Duodenal mucosa (tissue), 2 donors: ENCODE data around the gene KLF6.

ENCODE experiments used
- H3K27ac ChIP-seq: one replicate; pipeline ENCODE4 v1.7.0; 2013; ENCODE audit warnings: low read depth, low read length
- H3K27me3 ChIP-seq, 2 donors: one replicate each; pipeline ENCODE4 v1.7.0; 2013; ENCODE audit warnings: low read length in 2 of 2, control low read depth in 1 of 2; ENCODE audit not compliant: insufficient read depth in 2 of 2, control insufficient read depth in 1 of 2
- H3K36me3 ChIP-seq, 2 donors: one replicate each; pipeline ENCODE4 v1.7.0; 2013; ENCODE audit warnings: low read length in 2 of 2, control low read depth in 1 of 2; ENCODE audit not compliant: insufficient read depth in 2 of 2, control insufficient read depth in 1 of 2
- H3K4me1 ChIP-seq, 2 donors: one replicate each; pipeline ENCODE4 v1.7.0; 2013; ENCODE audit warnings: low read length in 2 of 2, control low read depth in 1 of 2; ENCODE audit not compliant: insufficient read depth in 2 of 2, control insufficient read depth in 1 of 2
- H3K4me3 ChIP-seq, 2 donors: one replicate each; pipeline ENCODE4 v1.7.0; 2013; ENCODE audit warnings: low read length in 2 of 2, low read depth in 1 of 2
- H3K9ac ChIP-seq, 2 donors: one replicate each; pipeline ENCODE4 v1.7.0; 2013; ENCODE audit warnings: low read length in 2 of 2, low read depth in 1 of 2
- H3K9me3 ChIP-seq, 2 donors: one replicate each; pipeline ENCODE4 v1.7.0; 2013; ENCODE audit warnings: low read length in 2 of 2, control low read depth in 1 of 2; ENCODE audit not compliant: control insufficient read depth in 1 of 2

KLF6 gene

GRCh38 chr10:3784510-3785250, at the start of gene KLF6:
KLF6 (minus strand) TSS chr10:3785209; CDS start chr10:3785014, 195 bp downstream.
- H3K9ac ChIP-seq: peak within 1 kb of the TSS; percentile 98 to 100
- peak within 1 kb of the TSS; percentile 100 for H3K27ac ChIP-seq
- peak within 1 kb of the TSS; percentile 84 to 94 for H3K4me3 ChIP-seq
- peaks cover 25 to 32% of the 10 kb centered on the region in 2 donors for H3K4me1 ChIP-seq
- H3K27me3 ChIP-seq: no peaks in the 10 kb centered on the region
- no peaks in the 10 kb centered on the region for H3K9me3 ChIP-seq
- peaks cover 24 to 30% of the 10 kb centered on the region in 2 donors for H3K36me3 ChIP-seq

GRCh38 chr10:3834404-3834803, 49.4 kb upstream of the KLF6 start:
- Histone ChIP-seq H3K27me3 (no peaks in the 10 kb centered on the region), H3K4me3 (no peak overlapping the region), H3K9me3 (no peaks in the 10 kb centered on the region), H3K4me1 (peaks cover 11 to 15% of the 10 kb centered on the region in 2 donors), H3K27ac (no peak overlapping the region), H3K36me3 (no peaks in the 10 kb centered on the region), H3K9ac (no peak overlapping the region)

GRCh38 chr10:3833046-3833445, 48.0 kb upstream of the KLF6 start:
- Histone ChIP-seq H3K27ac (no peak overlapping the region), H3K27me3 (no peaks in the 10 kb centered on the region), H3K9me3 (no peaks in the 10 kb centered on the region), H3K36me3 (no peaks in the 10 kb centered on the region), H3K4me1 (peaks cover 19 to 28% of the 10 kb centered on the region in 2 donors), H3K4me3 (no peak overlapping the region), H3K9ac (no peak overlapping the region)

- Histone ChIP-seq H3K36me3 (no peaks in the 10 kb centered on the region), H3K9ac (no peak overlapping the region), H3K4me1 (peaks cover 22 to 29% of the 10 kb centered on the region in 2 donors), H3K27ac (no peak overlapping the region), H3K27me3 (no peaks in the 10 kb centered on the region), H3K4me3 (no peak overlapping the region), H3K9me3 (no peaks in the 10 kb centered on the region)
These were observed 47.2 kb upstream of the KLF6 start for GRCh38 chr10:3832022-3832786.

GRCh38 chr10:3831608-3832007, 46.6 kb upstream of the KLF6 start:
- Histone ChIP-seq H3K27me3 (no peaks in the 10 kb centered on the region), H3K27ac (no peak overlapping the region), H3K9me3 (no peaks in the 10 kb centered on the region), H3K9ac (no peak overlapping the region), H3K36me3 (no peaks in the 10 kb centered on the region), H3K4me1 (peaks cover 22 to 29% of the 10 kb centered on the region in 2 donors), H3K4me3 (no peak overlapping the region)

- no peak overlapping the region for H3K9ac ChIP-seq
- H3K36me3 ChIP-seq: no peaks in the 10 kb centered on the region
- no peak overlapping the region for H3K27ac ChIP-seq
- no peaks in the 10 kb centered on the region for H3K9me3 ChIP-seq
- no peaks in the 10 kb centered on the region for H3K27me3 ChIP-seq
- H3K4me1 ChIP-seq: peaks cover 22 to 29% of the 10 kb centered on the region in 2 donors
- H3K4me3 ChIP-seq: no peak overlapping the region
These were observed 45.9 kb upstream of the KLF6 start for GRCh38 chr10:3830946-3831345.

- Histone ChIP-seq H3K9ac (peak overlapping the region; percentile 52 to 58), H3K4me1 (peaks cover 25 to 29% of the 10 kb centered on the region in 2 donors), H3K4me3 (peak overlapping the region in 1 of 2 donors; percentile 41), H3K27ac (peak overlapping the region; percentile 47), H3K27me3 (no peaks in the 10 kb centered on the region), H3K36me3 (no peaks in the 10 kb centered on the region), H3K9me3 (no peaks in the 10 kb centered on the region)
These were observed 44.4 kb upstream of the KLF6 start for GRCh38 chr10:3829156-3830050.

GRCh38 chr10:3828404-3829155, 43.6 kb upstream of the KLF6 start:
- Histone ChIP-seq H3K27ac (peak overlapping the region; percentile 47), H3K36me3 (no peaks in the 10 kb centered on the region), H3K9ac (peak overlapping the region in 1 of 2 donors; percentile 58), H3K4me3 (peak overlapping the region; percentile 40 to 41), H3K4me1 (peaks cover 27 to 29% of the 10 kb centered on the region in 2 donors), H3K27me3 (no peaks in the 10 kb centered on the region), H3K9me3 (no peaks in the 10 kb centered on the region)

GRCh38 chr10:3827768-3828403, 42.9 kb upstream of the KLF6 start:
- Histone ChIP-seq H3K27ac (no peak overlapping the region), H3K36me3 (no peaks in the 10 kb centered on the region), H3K4me1 (peaks cover 27 to 29% of the 10 kb centered on the region in 2 donors), H3K4me3 (no peak overlapping the region), H3K27me3 (no peaks in the 10 kb centered on the region), H3K9ac (no peak overlapping the region), H3K9me3 (no peaks in the 10 kb centered on the region)
